Prostate gland (tissue), 2 donors: ENCODE results near the gene ADAMTS12. TPM values are rescaled to one million over a fixed set of nuclear protein-coding genes. Genes with fewer than 3 reads are reported as not detected.

Experiments
- DNase-seq: peaks from one replicate; pipeline ENCODE4 v3.0.0-alpha.2; 2019; ENCODE audit warnings: low spot score
- H3K27ac ChIP-seq, 2 donors: fragments of 200-600 bp; sonication (generic); 2 replicates each; pipeline ENCODE4 v1.5.1; 2017 to 2019
- H3K27me3 ChIP-seq: fragments of 200-600 bp; sonication (generic); replicated peaks from 2 replicates; pipeline ENCODE4 v1.5.1; 2019; ENCODE audit not compliant: insufficient read depth
- H3K36me3 ChIP-seq, 2 donors: fragments of 200-600 bp; sonication (generic); 1 replicate in 1 of 2; 2 replicates in 1 of 2; pipeline versions ENCODE4 v1.5.1 to v1.8.1; 2017 to 2019
- H3K4me1 ChIP-seq: fragments of 200-600 bp; sonication (generic); replicated peaks from 2 replicates; pipeline ENCODE4 v1.5.1; 2019
- H3K4me3 ChIP-seq, 2 donors: fragments of 200-600 bp; sonication (generic); 2 replicates each; pipeline ENCODE4 v1.5.1; 2017 to 2019
- H3K9me3 ChIP-seq: fragments of 200-600 bp; sonication (generic); 2 replicates; pipeline ENCODE4 v1.5.1; 2017
- POLR2A ChIP-seq: fragments of 450-650 bp; IDR thresholded peaks from one replicate; pipeline ENCODE4 v1.6.1; 2016; ENCODE audit warnings: antibody characterized with exemption, mild to moderate bottlenecking
- POLR2AphosphoS5 ChIP-seq: sonication (generic); formaldehyde crosslinking; IDR thresholded peaks from one replicate; pipeline ENCODE4 v1.6.1; 2017; ENCODE audit warnings: antibody characterized with exemption
- WGBS: methylation state at CpG from one replicate; pipeline ENCODE4 v1.1.5; 2018; 5-methylcytosine and 5-hydroxymethylcytosine counted together
- intact Hi-C: fragments of 100-400 bp; cut with DNase I; formaldehyde crosslinking; loops from one replicate; pipeline ENCODE4 v1.14.2; 2022
- total RNA-seq, 2 donors: library from RNA; depleted of rRNA; stranded (reverse); fragments of >200 nt; gene quantifications; one replicate each; pipeline ENCODE4 v1.1.0, GENCODE V29; 2016
- TF ChIP-seq, protein P1 (sequence below), 4 experiments: fragments of 200-600 bp in 2 of 4; fragments of 450-650 bp in 2 of 4; sonication (generic) in 2 of 4; IDR thresholded peaks; 1 replicate in 3 of 4; 2 replicates in 1 of 4; pipeline ENCODE4 v1.5.1; 2016 to 2019; ENCODE audit warnings: antibody characterized with exemption in 4 of 4, mild to moderate bottlenecking in 2 of 4, moderate library complexity in 2 of 4

ADAMTS12 gene
- total RNA-seq, 2 donors from 2014 or later: 0.09 to 3.7 TPM

DNA sequence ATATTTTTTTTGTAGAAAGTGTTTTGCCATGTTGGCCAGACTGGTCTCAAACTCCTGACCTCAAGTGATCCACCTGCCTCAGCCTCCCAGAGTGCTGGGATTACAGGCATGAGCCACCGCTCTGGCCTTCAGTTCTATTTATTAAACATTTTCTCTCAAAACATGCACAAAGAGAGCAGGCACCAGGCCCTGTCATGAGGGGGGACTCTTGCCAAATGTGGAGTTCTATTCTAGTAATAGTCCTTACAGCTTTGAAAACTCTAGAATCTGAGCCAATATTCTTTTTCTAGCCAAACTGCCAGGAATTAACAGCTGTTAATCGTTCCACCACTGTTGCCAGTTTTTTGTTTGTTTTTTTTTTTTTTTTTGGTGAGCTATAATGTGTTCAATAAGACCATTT lies 326.5 kb downstream of the ADAMTS12 start:
- no peak overlapping the region for H3K4me3 ChIP-seq
- no peak overlapping the region for H3K27ac ChIP-seq
- WGBS: 19% methylated on average over 2 of the region's 2 CpGs
- no peak for TF ChIP-seq POLR2AphosphoS5
- TF ChIP-seq, protein P1, sequence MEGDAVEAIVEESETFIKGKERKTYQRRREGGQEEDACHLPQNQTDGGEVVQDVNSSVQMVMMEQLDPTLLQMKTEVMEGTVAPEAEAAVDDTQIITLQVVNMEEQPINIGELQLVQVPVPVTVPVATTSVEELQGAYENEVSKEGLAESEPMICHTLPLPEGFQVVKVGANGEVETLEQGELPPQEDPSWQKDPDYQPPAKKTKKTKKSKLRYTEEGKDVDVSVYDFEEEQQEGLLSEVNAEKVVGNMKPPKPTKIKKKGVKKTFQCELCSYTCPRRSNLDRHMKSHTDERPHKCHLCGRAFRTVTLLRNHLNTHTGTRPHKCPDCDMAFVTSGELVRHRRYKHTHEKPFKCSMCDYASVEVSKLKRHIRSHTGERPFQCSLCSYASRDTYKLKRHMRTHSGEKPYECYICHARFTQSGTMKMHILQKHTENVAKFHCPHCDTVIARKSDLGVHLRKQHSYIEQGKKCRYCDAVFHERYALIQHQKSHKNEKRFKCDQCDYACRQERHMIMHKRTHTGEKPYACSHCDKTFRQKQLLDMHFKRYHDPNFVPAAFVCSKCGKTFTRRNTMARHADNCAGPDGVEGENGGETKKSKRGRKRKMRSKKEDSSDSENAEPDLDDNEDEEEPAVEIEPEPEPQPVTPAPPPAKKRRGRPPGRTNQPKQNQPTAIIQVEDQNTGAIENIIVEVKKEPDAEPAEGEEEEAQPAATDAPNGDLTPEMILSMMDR (IDR thresholded peaks at IDR 0.05): no peak
- no peak for TF ChIP-seq POLR2A
- intact Hi-C loops: no loop called here
- DNase-seq: no peak
- H3K9me3 ChIP-seq: no peaks in the 10 kb centered on the region
- H3K36me3 ChIP-seq: no peaks in the 10 kb centered on the region
- H3K27me3 ChIP-seq: no peaks in the 10 kb centered on the region
- no peaks in the 10 kb centered on the region for H3K4me1 ChIP-seq

DNA sequence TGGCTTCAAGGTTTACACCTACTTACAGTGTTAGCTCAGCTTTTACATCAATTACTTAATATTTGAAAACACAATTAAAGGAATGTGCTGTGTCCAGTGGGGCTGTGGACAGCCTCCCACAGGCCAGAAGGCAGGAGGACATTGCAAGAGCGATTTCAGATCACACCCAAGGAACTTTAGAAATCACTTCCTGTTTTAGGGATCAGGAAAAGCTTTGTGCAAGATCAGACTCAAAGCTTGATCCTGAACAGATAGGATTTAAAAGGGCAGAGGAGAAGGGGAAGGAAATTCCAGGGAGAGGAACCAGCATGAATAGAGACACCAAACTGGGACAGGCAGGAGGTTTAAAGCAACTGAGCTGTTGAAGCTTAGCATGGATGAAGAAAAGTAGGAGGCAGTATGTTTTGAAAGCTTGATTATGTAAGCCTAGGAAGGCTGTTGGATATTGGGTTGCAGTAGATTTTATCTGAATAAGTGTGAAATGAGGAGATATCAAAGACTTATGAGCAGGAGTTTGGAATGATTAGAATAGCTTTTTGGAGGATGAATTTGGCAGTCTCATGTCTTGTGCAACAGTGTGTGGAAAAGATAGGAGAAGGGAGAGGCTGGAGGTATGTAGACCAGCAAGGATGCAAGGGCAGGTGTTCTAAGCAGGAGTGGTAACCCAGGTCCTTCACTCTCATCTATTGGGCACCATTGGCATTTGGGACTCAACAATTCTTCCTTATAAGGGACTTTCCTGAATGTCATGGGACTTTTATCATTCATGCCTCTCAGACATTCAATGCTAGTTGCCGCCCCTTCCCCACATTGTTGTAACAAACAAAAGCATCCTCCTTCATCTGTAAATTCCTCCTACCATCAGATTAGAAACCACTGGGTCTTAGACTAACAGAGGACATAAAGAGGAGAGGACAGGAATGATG lies 327.5 kb downstream of the ADAMTS12 start:
- TF ChIP-seq, protein P1 (IDR thresholded peaks at IDR 0.05): no peak
- TF ChIP-seq POLR2AphosphoS5 (no peak), POLR2A (no peak)
- Histone ChIP-seq H3K27ac (no peak overlapping the region), H3K4me3 (no peak overlapping the region), H3K4me1 (no peaks in the 10 kb centered on the region), H3K36me3 (no peaks in the 10 kb centered on the region), H3K9me3 (no peaks in the 10 kb centered on the region), H3K27me3 (no peaks in the 10 kb centered on the region)
- intact Hi-C loops: no loop called here
- 85% methylated on average over 2 of the region's 2 CpGs for whole genome bisulfite sequencing
- no peak for DNase-seq

DNA sequence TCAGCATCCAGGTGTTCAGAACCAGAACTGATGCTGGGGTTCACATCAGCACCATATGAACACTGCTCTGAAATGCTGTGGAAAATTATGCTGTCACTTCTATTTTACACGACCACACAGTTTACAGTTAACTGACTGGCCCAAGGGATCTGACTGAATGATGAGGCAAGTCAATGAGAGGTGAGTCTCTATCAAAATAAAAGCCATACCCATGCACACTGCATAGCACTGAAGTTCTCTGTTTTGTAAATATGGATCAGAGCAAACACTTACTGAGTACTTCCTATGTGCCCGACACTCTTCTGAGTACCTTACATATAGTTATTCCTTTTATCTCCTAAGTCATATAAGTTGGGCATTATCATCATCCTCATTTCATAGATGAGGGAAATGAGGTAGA lies 328.3 kb downstream of the ADAMTS12 start:
- WGBS: 83% methylated on average over 2 of the region's 2 CpGs
- intact Hi-C loops: no loop called here
- H3K9me3 ChIP-seq: no peaks in the 10 kb centered on the region
- TF ChIP-seq POLR2AphosphoS5 (no peak), POLR2A (no peak)
- TF ChIP-seq, protein P1 (IDR thresholded peaks at IDR 0.05): no peak
- H3K27ac ChIP-seq: no peak overlapping the region
- H3K4me3 ChIP-seq: no peak overlapping the region
- H3K27me3 ChIP-seq: no peaks in the 10 kb centered on the region
- H3K36me3 ChIP-seq: no peaks in the 10 kb centered on the region
- DNase-seq: no peak
- no peaks in the 10 kb centered on the region for H3K4me1 ChIP-seq

DNA sequence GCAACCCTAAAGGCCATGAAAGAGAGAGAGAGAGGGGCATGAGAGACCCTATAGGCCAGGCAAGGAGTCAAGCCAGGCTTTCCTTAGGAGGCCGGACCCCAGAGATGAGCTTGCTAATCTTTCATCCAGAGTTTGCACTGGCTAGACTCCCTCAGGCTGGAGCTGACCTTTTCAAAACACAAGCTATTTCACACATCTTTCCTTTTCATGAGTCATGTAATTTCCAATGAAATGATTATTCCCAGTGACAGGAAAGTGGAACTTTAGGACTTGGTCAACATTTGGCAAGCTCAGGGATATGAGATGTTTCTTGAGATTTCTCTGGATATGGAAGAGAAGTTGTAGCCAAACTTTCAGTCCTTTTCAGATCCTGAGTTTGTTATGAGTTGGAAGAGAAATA lies 333.3 kb downstream of the ADAMTS12 start:
- 91% methylated on average over 1 of the region's 1 CpG for WGBS
- Histone ChIP-seq H3K36me3 (no peaks in the 10 kb centered on the region), H3K4me3 (no peak overlapping the region), H3K9me3 (no peaks in the 10 kb centered on the region), H3K27me3 (no peaks in the 10 kb centered on the region), H3K27ac (no peak overlapping the region), H3K4me1 (no peaks in the 10 kb centered on the region)
- DNase-seq: no peak
- TF ChIP-seq POLR2AphosphoS5: no peak
- no peak for TF ChIP-seq POLR2A
- TF ChIP-seq, protein P1 (IDR thresholded peaks at IDR 0.05): no peak
- intact Hi-C loops: no loop called here

DNA sequence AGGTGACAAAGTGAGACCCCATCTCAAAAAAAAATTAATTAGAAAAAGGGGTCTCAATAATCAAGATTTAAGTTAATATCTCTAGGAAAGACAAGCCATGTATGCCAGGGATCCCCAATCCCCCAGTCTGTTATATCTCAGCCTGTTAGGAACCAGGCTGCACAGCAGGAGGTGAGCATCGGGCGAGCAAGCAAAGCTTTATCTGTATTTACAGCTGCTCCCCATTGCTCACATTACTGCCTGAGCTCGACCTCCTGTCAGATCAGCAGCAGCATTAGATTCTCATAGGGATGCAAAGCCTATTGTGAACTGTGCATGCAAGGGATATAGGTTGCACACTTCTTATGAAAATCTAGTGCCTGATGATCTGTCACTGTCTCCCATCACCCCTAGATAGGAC lies 334.2 kb downstream of the ADAMTS12 start:
- 81% methylated on average over 3 of the region's 3 CpGs for WGBS
- no peaks in the 10 kb centered on the region for H3K36me3 ChIP-seq
- no peak overlapping the region for H3K4me3 ChIP-seq
- H3K27ac ChIP-seq: no peak overlapping the region
- no peaks in the 10 kb centered on the region for H3K27me3 ChIP-seq
- no peaks in the 10 kb centered on the region for H3K9me3 ChIP-seq
- H3K4me1 ChIP-seq: no peaks in the 10 kb centered on the region
- intact Hi-C loops: no loop called here
- no peak for DNase-seq
- TF ChIP-seq, protein P1 (IDR thresholded peaks at IDR 0.05): no peak
- TF ChIP-seq POLR2AphosphoS5: no peak
- no peak for TF ChIP-seq POLR2A
